ENCODE results near the gene GLT1D1.

DNA sequence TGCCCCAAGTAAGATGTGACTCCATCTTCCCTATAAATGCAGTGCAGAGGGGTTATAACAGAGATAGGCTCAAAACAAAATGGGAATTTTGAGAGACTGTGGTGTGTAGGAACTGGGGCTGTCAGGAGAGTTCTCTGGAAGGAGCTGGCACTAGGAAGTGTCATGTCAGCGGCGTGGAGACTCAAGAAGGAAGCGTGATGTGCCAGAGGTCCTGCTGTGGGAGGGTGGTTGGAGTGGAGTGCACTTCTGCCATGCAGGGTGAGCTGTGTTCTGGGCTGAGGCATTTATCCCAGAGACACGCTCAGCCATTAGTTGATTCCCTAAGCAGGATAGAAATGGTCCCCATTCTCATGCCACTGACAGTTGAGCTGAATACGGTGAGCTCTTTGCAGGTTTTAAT, 19.0 kb downstream of the GLT1D1 start:
- TF ChIP-seq, protein P1, sequence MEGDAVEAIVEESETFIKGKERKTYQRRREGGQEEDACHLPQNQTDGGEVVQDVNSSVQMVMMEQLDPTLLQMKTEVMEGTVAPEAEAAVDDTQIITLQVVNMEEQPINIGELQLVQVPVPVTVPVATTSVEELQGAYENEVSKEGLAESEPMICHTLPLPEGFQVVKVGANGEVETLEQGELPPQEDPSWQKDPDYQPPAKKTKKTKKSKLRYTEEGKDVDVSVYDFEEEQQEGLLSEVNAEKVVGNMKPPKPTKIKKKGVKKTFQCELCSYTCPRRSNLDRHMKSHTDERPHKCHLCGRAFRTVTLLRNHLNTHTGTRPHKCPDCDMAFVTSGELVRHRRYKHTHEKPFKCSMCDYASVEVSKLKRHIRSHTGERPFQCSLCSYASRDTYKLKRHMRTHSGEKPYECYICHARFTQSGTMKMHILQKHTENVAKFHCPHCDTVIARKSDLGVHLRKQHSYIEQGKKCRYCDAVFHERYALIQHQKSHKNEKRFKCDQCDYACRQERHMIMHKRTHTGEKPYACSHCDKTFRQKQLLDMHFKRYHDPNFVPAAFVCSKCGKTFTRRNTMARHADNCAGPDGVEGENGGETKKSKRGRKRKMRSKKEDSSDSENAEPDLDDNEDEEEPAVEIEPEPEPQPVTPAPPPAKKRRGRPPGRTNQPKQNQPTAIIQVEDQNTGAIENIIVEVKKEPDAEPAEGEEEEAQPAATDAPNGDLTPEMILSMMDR (IDR thresholded peaks at IDR 0.05) = no peak
- no peak for TF ChIP-seq POLR2A (IDR thresholded peaks at IDR 0.05)

All from uterus (tissue), 2 donors.